Activated CD4-positive, CD25-positive, alpha-beta regulatory T cell treated with anti-CD3 and anti-CD28 coated beads, Interleukin-2, amount 50 U/mL, for 24 hours (primary cell): Measurements from ENCODE around the gene GAGE13.
A peak's percentile ranks its signal among the peaks of the same experiment; 100 is the strongest.
"Not testable (repeated sequence)": the region's sequence is repeated elsewhere in the genome, so short reads cannot be mapped to it uniquely, and the experiment has no call there.

Experiments
- ATAC-seq, 2 donors: fragments of 150-1000 bp; cut with Tn5 transposase; one replicate each; pipeline ENCODE4 v1.10.0; 2021; ENCODE audit warnings: mild to moderate bottlenecking in 1 of 2, moderate library complexity in 1 of 2

GAGE13 gene, protein sequence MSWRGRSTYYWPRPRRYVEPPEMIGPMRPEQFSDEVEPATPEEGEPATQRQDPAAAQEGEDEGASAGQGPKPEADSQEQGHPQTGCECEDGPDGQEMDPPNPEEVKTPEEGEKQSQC

DNA sequence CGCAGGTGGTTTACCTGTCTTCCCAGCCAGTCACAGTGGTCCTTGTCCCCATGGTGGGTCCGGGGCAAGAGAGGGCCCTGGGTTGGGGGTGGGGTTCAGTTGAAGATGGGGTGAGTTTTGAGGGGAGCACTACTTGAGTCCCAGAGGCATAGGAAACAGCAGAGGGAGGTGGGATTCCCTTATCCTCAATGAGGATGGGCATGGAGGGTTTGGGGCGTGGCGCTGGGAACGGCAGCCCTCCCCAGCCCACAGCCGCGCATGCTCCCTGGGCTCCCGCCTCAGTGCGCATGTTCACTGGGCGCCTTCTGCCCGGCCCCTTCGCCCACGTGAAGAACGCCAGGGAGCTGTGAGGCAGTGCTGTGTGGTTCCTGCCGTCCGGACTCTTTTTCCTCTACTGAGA lies at the start of gene GAGE13:
TSS of gene GAGE13 (plus strand) at position 301 of the 400 bp plus-strand sequence. CDS start 1,156 bp downstream, outside the sequence.
- ATAC-seq: not testable (repeated sequence)

DNA sequence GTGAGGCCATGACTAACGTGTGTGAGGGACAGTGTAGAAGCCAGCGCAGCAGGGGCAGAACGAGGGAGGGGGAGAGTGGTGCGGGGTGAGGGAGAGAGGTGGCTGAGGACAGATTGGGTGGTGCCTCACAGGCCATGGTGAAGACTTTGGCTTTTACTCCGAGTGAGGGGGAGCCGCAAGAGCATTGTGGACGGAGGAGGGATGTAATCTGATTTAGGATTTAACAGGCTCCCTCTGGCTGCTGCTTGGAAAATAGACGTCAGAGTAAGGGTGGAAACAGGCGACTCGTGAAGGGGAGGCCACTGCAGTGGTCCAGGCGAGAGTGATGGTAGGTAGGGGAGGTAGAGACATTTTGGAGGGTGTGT lies 48.8 kb upstream of the GAGE13 start:
- ATAC-seq: peak; percentile 31 to 39

DNA sequence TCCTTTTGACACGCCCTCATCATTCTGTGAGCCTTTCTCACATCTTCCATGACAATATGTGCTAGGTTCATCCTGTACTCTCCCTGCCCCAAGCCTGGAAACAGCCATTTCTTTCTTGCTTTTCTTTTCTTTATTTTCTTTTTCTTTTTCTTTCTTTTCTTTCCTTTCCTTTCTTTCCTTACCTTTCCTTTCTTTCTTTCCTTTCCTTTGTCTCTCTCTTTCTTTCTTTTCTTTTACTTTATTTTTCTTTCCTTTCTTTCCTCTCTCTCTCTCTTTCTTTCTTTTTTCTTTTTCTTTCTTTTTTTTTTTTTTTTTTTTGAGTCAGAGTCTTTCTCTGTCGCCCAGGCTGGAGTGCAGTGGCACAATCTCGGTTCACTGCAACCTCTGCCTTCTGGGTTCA lies 47.2 kb upstream of the GAGE13 start:
- no peak for ATAC-seq

DNA sequence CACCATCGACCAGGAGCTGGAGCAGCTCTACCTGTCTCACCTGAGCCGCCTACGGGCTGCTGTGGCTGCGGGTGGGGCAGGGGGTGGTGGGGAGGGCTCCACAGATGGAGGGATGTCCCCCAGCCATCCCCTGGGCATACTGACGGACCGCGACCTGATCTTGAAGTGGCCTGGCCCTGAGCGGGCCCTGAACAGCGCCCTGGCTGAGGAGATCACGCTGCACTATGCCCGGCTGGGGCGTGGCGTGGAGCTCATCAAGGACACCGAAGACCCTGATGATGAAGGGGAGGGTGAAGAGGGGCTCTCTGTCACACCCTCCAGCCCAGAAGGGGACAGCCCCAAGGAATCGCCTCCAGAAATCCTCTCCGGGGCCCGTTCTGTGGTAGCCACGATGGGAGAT lies 45.2 kb upstream of the GAGE13 start:
- no peak for ATAC-seq

DNA sequence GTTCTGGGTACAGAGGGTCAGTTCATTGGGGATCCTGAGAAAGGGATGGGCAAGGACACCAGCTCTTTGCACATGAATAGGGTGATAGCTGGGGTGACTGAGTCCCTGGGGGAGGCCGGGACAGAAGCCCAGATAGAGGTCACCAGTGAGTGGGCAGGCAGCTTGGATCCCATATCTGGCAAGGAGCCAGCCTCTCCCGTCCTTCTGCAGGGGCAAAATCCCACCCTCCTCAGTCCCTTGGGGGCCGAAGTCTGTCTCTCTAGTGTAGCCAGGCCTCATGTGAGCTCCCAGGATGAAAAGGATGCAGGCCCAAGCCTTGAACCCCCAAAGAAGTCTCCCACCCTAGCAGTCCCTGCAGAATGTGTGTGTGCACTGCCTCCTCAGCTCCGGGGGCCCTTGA lies 44.8 kb upstream of the GAGE13 start:
- ATAC-seq: no peak

DNA sequence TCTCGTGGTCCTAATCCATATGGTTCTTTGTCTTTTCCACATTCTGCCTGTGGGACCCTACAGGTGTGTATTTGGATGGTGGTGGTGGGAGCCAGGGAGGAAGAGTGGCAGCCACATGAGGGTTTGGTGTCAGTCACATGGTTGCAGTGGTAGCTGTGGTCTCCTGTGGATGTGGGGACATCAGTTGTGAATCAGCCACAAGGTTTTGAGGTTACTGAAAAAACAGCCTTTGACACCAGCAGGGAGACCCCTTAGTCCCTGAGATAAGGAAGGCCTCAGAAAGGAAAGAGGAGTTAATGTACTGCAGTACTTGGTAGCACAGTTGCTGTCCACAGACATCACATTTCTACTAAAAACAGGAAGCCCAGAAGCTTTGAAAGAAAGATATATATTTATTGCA lies 43.7 kb upstream of the GAGE13 start:
- peak in 1 of 2 donors; percentile 17 for ATAC-seq

DNA sequence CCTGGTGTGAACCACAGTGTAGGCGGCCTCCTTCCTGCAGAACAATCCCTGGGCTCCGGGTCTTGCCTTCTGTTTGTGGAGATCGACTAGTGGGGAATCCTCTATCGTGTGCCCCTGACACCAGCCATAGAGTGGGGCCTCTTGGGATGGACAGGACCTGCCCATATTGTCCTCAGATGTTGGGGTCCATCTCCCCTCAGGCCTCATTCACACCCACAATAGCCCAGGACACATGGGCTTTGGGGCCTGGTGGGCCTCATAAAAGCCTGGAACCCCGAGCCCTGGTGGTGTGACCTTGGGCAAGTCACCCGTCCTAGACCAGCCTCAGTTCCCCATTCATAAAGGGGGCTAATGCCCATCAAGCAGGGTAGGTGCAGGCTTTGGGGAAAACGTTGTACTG lies 41.2 kb upstream of the GAGE13 start:
- ATAC-seq: no peak

DNA sequence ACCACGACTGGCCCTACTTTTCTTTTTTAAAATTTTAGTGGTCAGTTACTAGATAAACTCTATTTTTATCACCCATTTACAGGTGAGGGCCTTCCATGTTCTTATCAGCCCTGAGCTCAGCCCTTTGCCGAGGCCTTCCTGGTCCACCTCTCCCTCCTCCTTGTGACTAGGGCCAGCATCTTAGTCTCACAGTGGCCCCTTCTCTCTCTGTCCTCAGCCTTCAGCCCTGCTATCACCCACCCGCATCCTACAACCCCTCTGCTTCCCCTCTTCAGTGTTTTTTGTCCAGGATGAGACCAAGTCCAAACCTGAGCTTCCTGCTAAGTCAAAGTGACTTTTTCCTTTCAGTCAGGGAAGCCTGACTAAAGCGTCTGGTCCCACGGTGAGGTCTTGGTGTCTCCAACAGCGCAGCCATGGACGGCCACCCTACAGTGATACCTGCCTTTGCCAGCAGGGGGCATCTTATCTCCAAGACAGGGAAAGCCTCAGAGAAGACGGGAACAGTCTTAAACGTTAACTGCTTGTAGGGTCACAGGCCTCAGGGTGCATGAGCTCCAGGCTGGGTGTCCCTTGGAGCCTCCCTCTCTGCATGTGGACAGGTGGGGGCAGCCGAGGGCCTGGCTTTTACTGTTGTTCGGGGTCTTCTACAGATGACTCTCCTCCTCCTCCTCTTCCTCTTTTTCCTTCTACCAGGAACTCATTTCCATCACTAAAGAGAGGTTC lies 39.6 kb upstream of the GAGE13 start:
- peak; percentile 82 to 84 for ATAC-seq

DNA sequence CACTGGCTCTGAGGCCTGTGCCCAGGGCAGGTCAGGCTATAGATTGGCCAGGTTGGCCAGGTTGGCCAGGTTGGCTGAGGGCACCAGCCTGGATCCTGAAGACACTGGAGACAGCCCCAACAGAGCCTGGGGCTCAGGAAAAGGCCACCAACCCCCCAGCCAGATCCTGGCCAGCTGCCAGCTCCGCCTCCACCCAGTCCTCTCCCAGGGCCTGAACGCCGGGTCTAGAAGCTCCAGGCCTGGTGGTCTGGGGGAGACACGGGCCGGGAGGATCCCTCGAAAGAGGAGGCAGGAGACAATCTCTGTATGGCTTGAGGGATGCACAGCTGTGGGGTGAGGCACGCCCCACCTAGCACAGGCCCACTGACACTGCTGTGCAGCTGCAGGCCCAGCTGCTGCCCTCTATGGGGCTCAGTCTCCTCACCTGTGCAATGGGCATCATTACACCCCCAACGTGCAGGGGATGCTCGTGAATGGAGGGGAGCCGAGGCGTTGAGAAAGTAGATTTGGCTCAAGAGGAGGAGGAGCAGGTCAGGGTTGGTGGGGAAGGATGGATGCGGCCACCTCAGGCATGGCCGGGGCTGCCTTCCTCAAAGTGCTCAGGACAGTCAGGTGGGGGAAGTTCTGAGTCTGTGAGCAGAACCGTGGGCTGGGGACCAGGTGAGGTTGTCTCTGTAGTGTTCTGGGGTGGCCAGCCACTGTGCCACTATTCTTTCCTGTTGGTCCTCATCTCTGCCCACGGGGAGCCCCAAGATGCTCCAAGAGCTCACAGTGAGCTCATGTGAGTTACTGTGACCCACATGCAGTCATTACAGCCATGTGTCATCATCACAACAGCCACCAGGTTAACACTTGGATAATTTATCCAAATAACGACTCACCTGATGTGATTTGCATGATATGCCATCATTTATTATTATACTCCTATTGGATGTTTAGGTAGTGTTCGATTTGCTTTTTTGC lies 38.7 kb upstream of the GAGE13 start:
- peak; percentile 39 to 58 for ATAC-seq

DNA sequence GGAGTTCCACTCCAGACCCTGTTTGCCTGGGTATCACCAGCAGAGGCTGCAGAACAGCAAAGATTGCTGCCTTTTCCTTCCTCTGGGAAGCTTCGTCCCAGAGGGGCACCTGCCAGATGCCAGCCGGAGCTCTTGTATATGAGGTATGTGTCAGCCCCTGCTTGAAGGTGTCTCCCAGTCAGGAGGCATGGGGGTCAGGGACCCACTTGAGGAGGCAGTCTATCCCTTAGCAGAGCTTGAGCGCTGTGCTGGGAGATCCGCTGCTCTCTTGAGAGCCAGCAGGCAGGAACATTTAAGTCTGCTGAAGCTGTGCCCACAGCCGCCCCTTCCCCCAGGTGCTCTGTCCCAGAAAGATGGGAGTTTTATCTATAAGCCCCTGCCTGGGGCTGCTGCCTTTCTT lies 32.1 kb upstream of the GAGE13 start:
- not testable (repeated sequence) for ATAC-seq

DNA sequence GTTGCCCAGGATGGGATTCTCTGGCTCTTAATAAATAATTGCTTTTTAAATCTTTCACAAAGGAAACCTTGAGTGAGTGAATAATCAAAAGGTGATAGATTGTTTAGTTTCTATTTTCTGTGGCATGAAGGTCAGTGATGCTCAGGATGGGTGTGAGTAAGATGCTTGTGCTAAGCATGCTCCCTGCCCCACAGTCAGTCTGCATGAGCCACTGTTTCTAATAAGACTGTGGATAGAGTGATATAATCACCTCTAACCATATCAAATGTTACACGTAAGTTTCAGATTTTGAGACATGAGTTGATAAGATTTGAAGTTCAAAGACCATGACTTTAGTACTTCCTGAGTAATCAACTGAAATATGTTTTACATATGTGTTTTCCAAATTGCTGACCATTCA lies 30.7 kb upstream of the GAGE13 start:
- peak; percentile 55 to 72 for ATAC-seq

DNA sequence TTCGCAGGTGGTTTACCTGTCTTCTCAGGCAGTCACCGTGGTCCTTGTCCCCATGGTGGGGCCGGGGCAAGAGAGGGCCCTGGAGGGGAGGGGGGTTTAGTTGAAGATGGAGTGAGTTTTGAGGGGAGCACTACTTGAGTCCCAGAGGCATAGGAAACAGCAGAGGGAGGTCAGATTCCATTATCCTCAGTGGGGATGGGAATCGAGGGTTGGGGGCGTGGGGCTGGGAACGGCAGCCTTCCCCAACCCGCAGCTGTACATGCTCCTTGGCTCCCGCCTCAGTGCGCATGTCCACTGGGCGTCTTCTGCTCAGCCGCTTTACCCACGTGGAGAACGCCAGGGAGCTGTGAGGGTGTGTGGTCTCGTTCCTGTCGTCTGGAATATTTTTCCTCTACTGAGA lies 28.0 kb upstream of the GAGE13 start, which contains the start of gene GAGE10:
TSS of gene GAGE10 (plus strand) at position 301 of the 400 bp plus-strand sequence. CDS start 1,214 bp downstream, outside the sequence.
- no peak for ATAC-seq

DNA sequence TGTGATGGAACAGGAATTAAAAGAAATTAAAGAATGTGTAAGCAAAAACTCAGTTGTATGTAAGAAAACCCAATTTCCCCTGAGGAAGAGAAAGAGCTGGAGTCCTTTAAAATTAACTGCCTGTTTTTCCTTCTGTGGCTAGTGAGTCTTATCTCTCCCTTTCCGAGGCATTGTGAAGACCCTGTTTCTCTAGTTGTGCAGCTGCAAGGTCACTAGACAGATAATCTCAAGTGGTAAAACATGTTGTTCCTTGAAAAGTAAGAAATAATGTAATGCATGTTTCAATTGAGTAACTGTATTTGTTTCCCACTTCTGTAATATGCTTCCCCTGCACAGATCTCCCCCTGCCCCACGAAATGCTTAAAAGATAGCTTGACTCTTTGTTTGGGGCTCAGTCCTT lies 23.6 kb upstream of the GAGE13 start:
- ATAC-seq: not testable (repeated sequence)

DNA sequence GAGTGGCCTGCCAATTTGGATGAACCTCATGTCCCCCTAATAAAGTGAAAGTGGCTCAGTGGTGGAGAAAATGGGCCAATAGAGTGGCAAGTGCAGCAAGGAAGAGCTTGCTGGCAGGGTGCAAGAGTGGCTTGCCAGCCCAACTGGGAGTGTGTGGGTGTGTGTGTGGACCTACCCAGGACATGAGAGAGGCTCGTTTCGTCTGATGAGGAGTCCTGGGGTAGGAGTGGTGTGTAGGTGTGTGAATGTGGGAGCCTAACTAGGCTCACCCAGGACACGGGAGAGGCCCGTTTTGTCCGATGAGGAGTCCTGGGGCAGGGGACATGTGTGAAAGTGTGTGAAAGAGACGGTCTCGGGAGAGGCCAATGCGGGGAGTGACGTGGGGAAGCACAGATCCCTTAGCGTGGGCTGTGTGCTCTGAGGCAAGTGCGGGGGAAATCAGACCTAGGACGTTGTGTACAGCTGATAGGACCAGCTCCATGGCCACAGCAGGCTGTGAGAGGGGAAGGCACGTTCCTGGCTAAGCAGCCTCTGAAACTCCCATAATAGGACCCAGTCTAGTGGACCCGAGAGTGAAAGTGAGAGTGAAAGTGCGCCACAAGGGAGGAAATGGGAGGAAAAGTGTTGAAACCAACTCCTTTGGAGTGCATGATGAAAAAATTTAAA lies 22.6 kb upstream of the GAGE13 start:
- ATAC-seq: no peak

DNA sequence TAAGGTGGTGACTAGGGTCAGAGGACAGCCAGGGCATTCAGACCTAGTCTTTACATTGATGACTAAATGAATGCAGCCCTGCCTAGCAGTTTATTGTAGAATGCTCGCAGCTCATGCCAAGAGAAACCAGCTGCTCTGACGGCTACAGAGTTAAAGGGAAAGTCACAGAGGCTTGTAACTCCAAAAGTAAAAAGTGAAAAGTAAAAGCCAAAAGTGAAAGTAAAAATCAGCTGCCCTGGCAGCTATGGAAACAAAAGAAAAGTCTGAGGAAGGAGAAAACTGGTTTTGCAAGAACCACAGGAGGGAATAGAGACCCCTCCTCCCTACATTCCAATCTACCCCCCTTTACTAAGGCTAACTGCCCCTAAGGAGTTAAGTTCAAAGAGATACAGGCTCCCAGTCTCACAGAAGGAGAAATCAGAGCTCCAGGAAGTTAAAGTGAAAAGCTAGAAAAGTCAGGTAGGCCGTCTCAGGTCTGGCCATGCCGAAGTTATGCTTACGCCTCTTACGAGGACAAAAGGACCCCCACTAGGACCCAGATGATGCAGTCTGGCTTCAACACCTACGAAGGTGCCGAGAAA lies 21.9 kb upstream of the GAGE13 start:
- peak; percentile 43 to 60 for ATAC-seq

DNA sequence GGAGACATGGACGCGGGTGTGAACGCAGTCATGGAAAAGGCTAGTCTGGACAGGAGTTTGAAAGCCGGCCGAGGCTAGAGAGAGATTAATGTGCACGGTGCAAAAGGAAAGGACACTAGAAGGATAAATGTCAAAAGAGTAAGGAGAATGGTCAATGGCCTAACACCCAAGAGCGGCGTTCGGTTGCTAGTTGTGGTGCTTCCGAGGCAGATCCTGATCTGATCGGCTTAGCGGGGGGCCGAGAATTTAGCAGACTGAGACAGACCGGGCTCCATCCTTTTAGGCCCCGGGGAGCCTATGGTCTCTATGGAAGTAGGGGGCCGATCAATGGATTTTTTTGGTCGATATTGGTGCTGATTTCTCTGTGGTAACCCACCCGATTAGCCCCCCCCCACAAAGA lies 21.0 kb upstream of the GAGE13 start:
- no peak for ATAC-seq

DNA sequence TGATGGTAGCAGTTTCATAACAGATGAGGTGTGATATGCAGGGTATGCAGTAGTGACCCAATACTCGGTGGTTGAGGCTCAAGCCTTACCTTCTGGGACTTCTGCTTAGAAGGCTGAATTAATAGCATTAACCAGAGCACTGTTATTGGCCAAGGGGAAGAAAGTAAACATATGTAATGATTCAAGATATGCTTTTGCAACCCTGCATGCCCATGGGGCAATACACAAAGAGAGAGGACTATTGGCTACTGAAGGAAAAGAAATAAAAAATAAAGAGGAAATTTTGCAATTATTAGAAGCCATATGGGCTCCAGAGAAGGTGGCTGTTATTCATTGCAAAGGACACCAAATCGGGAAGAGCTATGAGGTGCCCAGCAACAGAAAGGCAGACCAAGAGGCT lies 19.2 kb upstream of the GAGE13 start:
- ATAC-seq: no peak

DNA sequence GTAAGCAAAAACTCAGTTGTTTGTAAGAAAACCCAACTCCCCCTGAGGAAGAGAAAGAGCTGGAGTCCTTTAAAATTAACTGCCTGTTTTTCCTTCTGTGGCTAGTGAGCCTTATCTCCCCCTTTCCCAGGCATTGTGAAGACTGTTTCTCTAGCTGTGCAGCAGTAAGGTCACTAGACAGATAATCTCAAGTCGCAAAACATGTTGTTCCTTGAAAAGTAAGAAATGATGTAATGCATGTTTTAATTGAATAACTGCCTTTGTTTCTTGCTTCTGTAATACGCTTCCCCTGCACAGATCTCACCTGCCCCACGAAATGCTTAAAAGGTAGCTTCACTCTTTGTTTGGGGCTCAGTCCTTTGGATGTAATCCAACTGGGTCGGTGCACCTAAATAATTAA lies 15.3 kb upstream of the GAGE13 start:
- ATAC-seq: no peak

DNA sequence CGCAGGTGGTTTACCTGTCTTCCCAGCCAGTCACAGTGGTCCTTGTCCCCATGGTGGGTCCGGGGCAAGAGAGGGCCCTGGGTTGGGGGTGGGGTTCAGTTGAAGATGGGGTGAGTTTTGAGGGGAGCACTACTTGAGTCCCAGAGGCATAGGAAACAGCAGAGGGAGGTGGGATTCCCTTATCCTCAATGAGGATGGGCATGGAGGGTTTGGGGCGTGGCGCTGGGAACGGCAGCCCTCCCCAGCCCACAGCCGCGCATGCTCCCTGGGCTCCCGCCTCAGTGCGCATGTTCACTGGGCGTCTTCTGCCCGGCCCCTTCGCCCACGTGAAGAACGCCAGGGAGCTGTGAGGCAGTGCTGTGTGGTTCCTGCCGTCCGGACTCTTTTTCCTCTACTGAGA lies 9.6 kb upstream of the GAGE13 start, which contains the start of gene GAGE12J:
TSS of gene GAGE12J (plus strand) at position 301 of the 400 bp plus-strand sequence. CDS start 1,157 bp downstream, outside the sequence.
- ATAC-seq: not testable (repeated sequence)

DNA sequence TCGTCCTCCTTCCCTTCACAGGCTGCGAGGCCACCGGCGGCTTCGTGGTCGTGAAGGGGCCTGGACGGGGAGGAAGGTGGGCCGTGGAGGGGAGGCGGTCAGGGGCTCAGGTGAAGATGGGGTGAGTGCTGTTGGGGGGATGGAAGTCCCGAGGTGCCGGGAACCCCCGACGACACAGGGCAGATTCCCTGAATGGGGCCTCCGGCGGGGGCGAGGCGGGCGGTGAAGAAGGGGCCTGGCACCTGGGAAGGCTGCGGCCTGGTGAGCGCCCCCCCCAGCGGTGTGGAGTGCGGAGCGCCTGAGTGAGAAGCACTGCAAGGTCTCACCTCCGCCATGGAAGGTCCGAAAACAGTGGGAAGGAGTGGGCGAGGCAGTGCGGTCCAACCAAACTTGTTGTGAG lies 9.1 kb upstream of the GAGE13 start:
- ATAC-seq: not testable (repeated sequence)

DNA sequence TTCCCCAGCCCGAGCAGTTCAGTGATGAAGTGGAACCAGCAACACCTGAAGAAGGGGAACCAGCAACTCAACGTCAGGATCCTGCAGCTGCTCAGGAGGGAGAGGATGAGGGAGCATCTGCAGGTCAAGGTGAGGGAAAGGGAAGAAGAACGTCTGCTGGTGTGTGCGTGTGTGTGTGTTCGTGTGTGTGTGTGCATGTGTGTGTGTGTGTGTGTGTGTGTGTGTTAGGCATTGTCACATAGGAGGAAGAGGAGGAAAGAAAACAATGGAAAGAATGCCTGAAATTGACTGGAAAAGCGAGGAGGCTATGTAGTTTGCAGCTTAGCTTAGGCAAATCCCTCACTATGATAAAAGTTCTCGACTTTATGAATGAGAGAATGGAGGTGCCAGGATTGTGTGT lies 7.6 kb upstream of the GAGE13 start:
- not testable (repeated sequence) for ATAC-seq

DNA sequence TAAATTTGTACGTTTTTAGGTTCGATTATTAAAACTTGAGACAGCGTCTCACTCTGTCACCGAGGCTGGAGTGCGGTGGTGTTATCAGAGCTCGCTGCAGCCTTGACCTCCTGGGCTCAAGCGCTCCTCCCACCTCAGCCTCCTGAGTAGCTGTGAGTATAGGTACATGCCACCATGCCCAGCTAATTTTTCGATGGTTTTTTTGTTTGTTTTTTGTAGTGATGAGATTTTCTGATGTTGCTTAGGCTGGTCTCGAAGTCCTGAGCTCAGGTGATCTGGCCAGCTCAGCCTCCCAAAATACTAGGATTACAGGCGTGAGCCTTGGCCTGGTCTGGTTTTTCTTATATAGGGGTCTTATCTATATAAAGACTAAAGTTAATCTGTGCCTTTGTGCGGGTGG lies 961 bp upstream of the GAGE13 start:
- ATAC-seq: not testable (repeated sequence)
